ENCODE data around the gene PCDH1. TPM values are rescaled to one million over a fixed set of nuclear protein-coding genes. Genes with fewer than 3 reads are reported as not detected.

Gene PCDH1
- total RNA-seq, 2 donors from 2014 or later: 45.4 to 69.7 TPM

- TF ChIP-seq CTCF (conservative IDR thresholded peaks at IDR 0.05): no peak
- H3K27me3 Mint-ChIP-seq (ENCODE audit: insufficient read depth): peaks cover 7% of the 10 kb centered on the region
Measured at GRCh38 chr5:141920771-141921170, 42.6 kb upstream of the PCDH1 start.

GRCh38 chr5:141919218-141920119 lies 41.3 kb upstream of the PCDH1 start:
- Mint-ChIP-seq H3K4me1 (peaks cover 16% of the 10 kb centered on the region), H3K27ac (peak overlapping the region; percentile 75), H3K27me3 (ENCODE audit: insufficient read depth) (peaks cover 16% of the 10 kb centered on the region), H3K36me3 (ENCODE audit: low read depth) (peaks cover 3% of the 10 kb centered on the region), H3K9me3 (no peaks in the 10 kb centered on the region), H3K4me3 (no peak overlapping the region)
- peaks cover 8% of the 10 kb centered on the region for H3K27me3 ChIP-seq (ENCODE audit: control insufficient read depth, insufficient read depth, low read length, poor library complexity, severe bottlenecking)
- 89 to 92% methylated on average over 8 of the region's 8 CpGs for WGBS, 2 experiments (ENCODE audit: insufficient coverage in 1 of 2, insufficient read length in 1 of 2)
- H3K4me3 ChIP-seq (ENCODE audit: low read length): no peak overlapping the region
- H3K9me3 ChIP-seq (ENCODE audit: control insufficient read depth, low read length): no peaks in the 10 kb centered on the region
- no peak for DNase-seq
- no peak overlapping the region for H3K9ac ChIP-seq (ENCODE audit: extremely low read depth, low read length, poor library complexity, severe bottlenecking)
- no peak overlapping the region for H3K27ac ChIP-seq (ENCODE audit: low read depth, low read length)
- no peaks in the 10 kb centered on the region for H3K36me3 ChIP-seq (ENCODE audit: control insufficient read depth, insufficient read depth, low read length)
- TF ChIP-seq CTCF (conservative IDR thresholded peaks at IDR 0.05): no peak
- no peaks in the 10 kb centered on the region for H3K4me1 ChIP-seq (ENCODE audit: control insufficient read depth, insufficient read depth, low read length)

More at GRCh38 chr5:141920771-141921170, 42.6 kb upstream of the PCDH1 start:
- Histone ChIP-seq H3K27me3 (ENCODE audit: control insufficient read depth, insufficient read depth, low read length, poor library complexity, severe bottlenecking) (no peaks in the 10 kb centered on the region), H3K36me3 (ENCODE audit: control insufficient read depth, insufficient read depth, low read length) (peaks cover 5% of the 10 kb centered on the region), H3K27ac (ENCODE audit: low read depth, low read length) (no peak overlapping the region), H3K4me3 (ENCODE audit: low read length) (no peak overlapping the region), H3K4me1 (ENCODE audit: control insufficient read depth, insufficient read depth, low read length) (no peaks in the 10 kb centered on the region), H3K9me3 (ENCODE audit: control insufficient read depth, low read length) (no peaks in the 10 kb centered on the region), H3K9ac (ENCODE audit: extremely low read depth, low read length, poor library complexity, severe bottlenecking) (no peak overlapping the region)
- H3K4me3 Mint-ChIP-seq: no peak overlapping the region
- H3K27ac Mint-ChIP-seq: no peak overlapping the region
- peaks cover 9% of the 10 kb centered on the region for H3K36me3 Mint-ChIP-seq (ENCODE audit: low read depth)
- 88 to 100% methylated on average over 1 to 2 of the region's 2 CpGs for WGBS, 2 experiments (ENCODE audit: insufficient coverage in 1 of 2, insufficient read length in 1 of 2)
- no peaks in the 10 kb centered on the region for H3K9me3 Mint-ChIP-seq
- peaks cover 12% of the 10 kb centered on the region for H3K4me1 Mint-ChIP-seq
- DNase-seq: no peak

- Histone ChIP-seq H3K27me3 (ENCODE audit: control insufficient read depth, insufficient read depth, low read length, poor library complexity, severe bottlenecking) (peaks cover 25% of the 10 kb centered on the region), H3K4me3 (ENCODE audit: low read length) (no peak overlapping the region), H3K4me1 (ENCODE audit: control insufficient read depth, insufficient read depth, low read length) (no peaks in the 10 kb centered on the region), H3K27ac (ENCODE audit: low read depth, low read length) (no peak overlapping the region), H3K9me3 (ENCODE audit: control insufficient read depth, low read length) (no peaks in the 10 kb centered on the region), H3K9ac (ENCODE audit: extremely low read depth, low read length, poor library complexity, severe bottlenecking) (no peak overlapping the region), H3K36me3 (ENCODE audit: control insufficient read depth, insufficient read depth, low read length) (no peaks in the 10 kb centered on the region)
- H3K36me3 Mint-ChIP-seq (ENCODE audit: low read depth): no peaks in the 10 kb centered on the region
- no peak for TF ChIP-seq CTCF (conservative IDR thresholded peaks at IDR 0.05)
- peaks cover 30% of the 10 kb centered on the region for H3K27me3 Mint-ChIP-seq (ENCODE audit: insufficient read depth)
- no peak overlapping the region for H3K27ac Mint-ChIP-seq
- DNase-seq: no peak
- no peak overlapping the region for H3K4me3 Mint-ChIP-seq
- H3K9me3 Mint-ChIP-seq: no peaks in the 10 kb centered on the region
- WGBS, 2 experiments (ENCODE audit: insufficient coverage in 1 of 2, insufficient read length in 1 of 2): 75 to 77% methylated on average over 4 to 5 of the region's 5 CpGs
- peaks cover 17% of the 10 kb centered on the region for H3K4me1 Mint-ChIP-seq
Measured at GRCh38 chr5:141917760-141918159, 39.5 kb upstream of the PCDH1 start.

Measured in endodermal cell (in vitro differentiated cells).